GM18867 (cell line): ENCODE data around the gene NCK2.

Experiments used
- ATAC-seq: cut with Tn5 transposase; IDR thresholded peaks from one replicate; pipeline ENCODE4 v1.9.1; 2021; ENCODE audit warnings: mild to moderate bottlenecking, moderate library complexity; ENCODE audit not compliant: unreplicated experiment

The NCK2 gene

DNA sequence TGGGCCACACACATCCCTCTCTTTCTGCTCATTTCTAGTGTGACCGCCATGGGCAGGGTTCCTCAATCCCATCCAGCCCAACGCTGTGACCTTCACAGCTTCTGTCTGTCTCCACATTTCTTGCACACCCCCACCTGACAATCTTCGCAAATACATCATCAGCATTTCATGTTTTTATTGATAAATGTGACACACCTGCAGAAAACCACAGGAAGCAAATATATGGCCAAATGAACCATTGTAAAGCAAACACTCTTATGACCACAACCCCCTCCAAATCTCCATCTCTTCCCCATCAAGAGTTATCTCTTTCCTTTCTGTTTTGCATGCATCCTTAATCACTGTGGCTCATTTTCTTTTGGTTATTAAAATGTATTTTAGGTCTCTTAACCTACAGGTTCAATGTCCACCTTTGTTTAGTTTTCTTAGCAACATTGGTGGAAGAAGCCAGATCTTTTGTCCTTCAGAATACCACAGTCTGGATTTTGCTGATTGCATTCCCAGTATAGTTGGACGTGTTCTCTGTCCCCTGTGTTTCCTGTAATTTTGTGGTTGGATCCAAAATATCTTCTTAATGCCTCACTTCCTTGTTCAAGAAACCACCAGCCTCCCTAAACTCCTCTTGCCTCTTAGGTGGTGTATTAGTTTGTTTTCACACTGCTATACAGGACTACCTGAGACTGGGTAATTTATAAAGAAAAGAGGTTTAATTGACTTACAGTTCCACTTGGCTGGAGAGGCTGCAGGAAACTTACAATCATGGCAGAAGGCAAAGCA is 9.8 kb upstream of the NCK2 start:
- ATAC-seq = no peak

DNA sequence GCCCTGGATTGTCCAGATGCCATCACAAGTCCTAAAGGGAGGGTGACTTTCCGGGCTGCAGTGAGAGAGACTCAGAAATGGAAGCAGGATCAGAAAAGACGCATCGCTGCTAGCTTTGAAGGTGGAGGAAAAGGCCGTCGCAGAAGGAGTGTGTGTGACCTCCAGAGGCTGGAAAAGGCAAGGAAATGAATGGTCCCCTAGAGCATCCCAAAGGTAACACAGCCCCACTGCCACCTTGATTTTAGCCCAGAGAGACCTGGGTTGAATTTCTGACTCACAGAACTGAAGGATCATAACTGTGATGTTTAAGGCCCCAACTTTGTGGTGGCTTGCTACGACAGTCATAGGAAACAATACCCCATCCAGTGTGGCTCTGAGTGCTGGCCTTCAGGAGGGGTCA is 8.6 kb upstream of the NCK2 start:
- ATAC-seq = no peak

DNA sequence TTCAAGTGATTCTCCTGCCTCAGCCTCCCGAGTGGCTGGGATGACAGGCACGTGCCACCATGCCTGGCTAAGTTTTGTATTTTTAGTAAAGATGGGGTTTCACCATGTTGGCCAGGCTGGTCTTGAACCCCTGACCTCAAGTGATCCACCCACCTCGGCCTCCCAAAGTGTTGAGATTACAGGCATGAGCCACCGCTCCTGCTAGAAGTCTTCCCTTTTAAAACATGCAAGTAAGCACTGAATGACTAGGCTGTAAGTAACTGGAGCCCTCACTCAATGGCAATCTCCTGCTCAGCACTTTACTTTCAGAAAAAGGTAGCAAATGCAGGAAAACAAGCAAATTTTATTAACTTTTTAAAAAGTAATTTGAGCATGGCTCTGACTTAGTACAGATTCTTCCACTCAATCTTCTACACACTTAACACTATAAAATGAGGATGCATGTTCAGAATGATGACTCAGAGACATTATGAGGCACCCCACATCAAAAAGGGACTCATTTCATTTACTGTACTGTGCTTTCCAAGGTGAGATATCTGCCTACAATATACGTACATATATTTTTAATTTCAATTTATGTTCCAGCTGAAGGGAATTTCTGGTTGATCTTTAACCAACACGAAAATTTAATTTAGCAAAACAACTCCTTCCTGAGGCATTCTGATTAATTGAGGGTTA is 6.6 kb upstream of the NCK2 start:
- no peak for ATAC-seq

DNA sequence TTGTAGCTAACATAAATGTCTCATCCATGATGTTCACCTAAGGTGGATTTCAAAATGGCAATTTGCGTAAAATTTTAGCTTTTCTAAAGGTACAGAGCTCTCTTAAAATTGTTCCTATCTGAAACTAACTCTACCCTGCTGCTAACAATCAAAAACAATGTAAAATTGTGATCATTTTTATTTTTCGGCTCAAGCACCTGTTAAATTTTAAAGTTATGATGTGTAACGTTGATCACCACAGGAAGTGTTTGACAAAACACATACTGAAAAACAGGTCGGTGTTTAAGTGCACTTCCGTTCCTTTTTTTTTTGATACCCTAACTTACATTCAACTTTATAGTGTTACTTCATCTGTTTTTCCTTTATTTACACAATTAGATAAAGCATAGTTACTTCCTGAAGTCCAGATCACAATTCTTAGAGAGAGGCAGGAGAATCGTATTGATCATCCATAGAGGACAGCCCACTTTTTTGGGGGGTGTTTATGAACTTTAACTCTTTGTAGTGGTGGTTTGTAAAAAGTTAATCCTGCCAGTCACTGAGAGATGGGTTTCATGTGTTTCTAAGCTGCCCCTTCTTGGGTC is 6.0 kb upstream of the NCK2 start:
- no peak for ATAC-seq

DNA sequence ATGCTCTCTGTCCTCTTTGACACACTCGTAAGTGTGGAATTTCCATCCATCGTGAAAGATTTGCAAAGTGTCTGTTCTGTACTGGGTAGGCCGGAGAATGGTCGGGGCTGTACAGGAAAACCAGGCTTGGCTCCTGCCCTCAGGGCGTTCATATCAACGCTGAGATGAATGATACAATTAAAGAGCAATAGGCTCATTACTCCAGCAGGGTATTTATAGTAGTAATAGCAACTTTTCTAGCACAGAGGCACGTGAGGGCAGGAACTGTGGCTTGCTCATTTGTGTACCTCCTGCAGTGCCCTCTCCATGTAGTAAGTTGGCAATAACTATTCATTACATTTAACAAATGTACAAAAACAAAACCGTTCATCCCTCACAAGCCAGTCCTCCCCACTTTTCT is 5.3 kb upstream of the NCK2 start:
- ATAC-seq = no peak

DNA sequence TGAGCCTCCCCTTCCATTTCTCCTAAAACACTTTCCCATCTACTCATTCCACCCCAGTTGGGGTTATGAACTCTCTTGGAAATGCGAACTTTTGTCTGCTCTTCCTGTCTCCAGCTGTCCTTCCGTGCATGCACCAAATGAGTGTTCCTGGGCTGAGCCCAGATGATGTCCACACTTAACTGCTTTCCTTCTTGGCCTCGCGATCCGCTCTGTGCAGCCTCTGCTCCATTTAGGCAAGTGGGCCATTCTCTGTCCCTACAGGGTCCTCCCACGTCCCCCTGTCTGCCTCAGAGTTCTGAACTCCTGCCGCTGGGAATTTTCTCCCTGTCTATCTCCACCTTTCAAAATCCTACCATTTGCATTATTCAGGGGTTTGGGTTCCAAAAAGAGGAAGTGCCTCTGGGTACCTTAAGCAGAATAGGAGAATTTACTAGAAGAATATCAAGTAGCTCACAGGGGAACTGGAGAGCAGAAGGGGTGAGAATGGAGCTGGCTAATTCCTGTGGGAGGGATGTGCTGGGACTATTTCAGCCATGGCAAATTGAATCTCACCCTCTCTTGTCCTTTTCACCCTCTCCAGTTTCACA is 4.7 kb upstream of the NCK2 start:
- no peak for ATAC-seq

DNA sequence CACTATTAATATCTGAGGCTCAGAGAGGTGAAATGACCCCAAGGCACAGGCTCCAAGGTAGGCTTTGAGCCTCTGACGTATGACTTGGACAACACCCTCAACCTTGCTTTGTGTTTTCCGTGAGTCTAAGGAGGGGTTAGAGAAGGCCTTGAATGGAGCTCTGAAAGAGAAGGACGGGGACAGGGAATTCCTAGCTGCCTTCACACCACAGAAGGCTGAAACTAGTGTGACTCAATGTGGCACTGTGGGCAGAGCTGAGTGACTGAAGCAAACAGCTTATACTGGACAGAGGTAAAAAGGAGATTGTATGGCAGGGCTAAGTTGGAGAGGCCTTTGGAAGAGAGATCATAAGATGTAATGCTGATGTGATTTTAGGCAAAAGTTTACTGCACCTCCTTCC is 3.5 kb upstream of the NCK2 start:
- no peak for ATAC-seq

DNA sequence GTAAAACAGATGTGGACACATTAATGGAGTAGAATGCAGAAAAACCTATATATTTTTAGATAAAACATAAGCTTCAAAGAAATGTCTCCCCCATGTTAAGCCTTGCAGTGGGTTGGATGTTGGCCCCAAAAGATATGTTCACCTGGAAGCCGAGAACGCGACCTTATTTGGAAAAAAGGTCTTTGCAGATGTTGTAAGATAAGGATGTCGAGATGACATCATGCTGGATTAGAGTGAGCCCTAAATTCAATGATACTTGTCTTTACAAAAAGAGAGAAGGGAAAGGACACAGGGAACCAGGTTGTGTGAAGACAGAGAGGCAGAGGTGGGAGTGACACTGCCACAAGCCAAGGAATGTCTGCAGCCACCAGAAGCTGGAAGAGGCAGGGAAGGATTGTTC is 3.1 kb upstream of the NCK2 start:
- ATAC-seq = no peak

DNA sequence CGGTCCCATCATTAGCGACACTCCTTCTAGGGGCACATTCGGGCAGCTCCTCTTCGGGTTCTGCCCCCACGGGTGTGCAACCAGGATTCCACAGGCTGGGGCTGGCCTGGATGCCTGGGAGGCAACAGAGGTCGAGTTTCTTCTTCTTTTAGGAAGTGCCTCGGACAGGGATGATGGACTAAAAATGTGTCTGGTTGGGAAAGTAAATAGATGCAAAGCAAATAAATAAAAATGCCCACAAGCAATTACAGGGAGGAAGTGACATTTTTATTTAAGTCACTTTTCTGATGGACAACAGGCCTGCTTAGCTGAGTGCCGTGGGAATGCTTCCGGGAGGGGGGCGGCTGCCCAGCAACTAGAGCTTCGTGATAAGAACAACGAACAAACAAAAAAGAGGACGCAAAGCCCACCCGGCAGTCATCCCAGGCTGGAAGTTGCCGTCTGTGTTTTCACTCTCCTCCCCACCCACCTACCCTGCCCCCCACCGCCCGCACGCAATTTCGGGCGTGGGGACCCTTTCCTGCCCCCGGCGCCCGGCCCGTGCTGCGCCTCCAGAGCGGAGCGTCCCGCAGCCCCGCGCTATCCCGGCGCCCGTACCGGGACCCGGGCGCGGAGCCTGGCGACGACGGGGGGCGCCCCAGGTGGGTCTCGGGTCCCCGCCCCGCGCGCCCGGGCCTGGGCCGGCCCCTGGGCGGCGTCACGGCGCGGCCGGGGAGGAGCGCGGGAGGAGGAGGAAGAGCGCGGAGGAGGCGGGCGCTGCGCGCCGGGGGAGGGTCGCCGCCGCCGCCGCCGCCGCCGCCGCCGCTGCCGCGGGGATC is 412 bp upstream of the NCK2 start:
- peak; percentile 82 for ATAC-seq

DNA sequence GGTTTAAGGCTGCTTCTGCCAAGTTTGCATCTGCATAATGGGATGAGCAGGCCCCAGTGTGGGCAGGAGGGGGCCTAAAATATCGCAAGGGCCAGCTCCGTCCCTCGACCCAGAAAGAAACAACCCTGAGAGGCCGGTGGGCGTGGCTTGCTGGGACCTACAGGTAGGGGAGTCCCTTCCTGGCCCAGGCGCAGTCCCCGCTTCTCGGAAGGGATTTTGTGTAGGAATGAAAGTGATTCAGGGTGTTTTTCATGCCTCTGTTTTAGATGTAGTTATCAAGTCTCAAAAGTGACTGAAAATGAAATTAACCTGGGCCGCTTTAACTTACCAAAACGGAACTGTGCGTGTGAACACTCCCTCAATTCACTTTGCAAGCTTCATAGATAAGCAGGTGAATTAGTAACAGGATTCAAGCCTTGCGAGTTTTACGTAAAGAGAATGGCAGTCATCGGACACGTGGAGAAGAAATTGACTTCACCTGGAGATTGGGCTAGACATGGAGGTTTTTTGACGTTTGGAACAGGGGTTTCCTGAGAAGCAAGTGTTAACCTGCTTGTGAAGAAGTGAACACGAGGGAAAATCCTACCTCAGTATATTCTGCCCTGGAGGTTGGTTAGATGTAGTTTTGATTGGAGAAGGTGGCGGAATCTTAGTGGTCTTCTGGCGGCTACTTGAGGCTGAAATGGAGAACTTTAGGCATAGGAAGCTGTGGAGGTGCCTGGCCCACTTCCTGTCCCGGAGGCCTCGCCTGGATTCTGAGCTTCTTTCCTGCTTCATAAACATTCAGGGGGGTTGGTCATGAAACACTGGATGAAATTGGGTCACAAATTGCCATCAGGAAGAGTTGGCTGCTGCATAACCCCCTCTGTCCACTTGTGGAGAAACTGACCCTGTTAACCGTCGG is 1.7 kb downstream of the NCK2 start:
- ATAC-seq = peak; percentile 43

DNA sequence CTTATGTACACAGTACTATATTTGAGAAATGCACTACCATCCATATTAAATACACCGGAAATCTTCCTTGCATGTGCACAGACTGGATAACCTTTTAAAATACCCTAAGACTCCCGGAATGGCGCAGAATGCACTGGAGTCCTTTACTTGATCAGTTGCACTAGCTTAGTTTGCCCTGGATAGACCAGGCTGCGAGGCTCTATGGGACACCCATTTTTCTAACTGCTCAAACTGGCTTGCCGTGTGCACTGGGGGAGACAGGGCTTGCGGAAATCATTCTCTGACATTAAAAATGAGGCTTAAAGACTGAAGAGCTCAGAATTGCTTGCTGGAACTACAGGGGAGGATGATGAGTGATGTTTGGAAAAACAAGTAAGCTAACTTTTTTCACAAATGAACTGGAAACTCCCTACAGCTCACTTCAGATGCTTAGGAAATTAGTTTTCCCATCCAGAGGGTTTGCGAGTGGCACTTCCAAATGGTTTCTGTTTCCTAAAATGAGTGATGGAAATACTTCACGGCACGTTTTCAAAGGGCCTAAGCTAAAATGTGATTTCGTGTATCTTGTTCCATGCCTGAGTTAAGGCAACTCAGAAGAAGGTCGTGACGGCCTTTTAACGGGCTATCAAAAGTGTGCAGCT is 2.7 kb downstream of the NCK2 start:
- ATAC-seq = no peak

DNA sequence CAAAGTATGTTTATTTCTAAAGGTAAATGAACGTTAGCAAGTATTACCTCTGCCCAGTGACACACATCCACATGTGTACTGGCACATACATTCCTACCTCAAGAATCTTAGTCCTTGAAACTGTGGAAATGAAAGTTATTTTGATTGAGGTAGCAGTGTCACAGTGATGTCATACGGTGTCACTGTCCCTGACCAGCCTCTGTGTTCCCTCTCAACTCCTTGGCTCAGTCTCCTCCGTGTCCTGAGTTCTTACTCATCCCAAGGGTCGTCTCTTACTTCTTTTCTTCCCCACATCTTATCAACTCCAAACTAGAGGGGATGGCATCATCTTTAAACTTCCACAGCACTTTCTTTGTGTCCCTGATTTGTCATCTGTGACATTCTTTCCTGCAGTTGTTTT is 3.3 kb downstream of the NCK2 start:
- no peak for ATAC-seq

DNA sequence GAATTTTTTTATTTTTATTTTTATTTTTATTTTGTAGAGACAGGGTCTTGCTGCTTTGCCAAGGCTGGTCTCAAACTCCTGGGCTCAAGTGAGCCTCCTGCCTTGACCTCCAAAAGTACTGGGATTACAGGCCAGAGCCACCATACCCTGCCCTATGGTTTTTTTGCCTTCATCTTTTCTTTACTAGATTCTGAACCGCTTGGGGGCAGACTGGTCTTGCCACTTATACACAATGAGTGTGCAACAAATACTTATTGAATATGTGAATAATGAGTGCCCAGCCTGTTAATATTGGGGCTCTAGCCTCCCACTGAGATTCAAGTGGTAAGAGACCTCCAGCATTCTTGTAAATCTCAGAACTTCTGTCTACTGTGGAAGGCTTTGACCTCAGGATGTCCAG is 3.9 kb downstream of the NCK2 start:
- ATAC-seq = no peak

DNA sequence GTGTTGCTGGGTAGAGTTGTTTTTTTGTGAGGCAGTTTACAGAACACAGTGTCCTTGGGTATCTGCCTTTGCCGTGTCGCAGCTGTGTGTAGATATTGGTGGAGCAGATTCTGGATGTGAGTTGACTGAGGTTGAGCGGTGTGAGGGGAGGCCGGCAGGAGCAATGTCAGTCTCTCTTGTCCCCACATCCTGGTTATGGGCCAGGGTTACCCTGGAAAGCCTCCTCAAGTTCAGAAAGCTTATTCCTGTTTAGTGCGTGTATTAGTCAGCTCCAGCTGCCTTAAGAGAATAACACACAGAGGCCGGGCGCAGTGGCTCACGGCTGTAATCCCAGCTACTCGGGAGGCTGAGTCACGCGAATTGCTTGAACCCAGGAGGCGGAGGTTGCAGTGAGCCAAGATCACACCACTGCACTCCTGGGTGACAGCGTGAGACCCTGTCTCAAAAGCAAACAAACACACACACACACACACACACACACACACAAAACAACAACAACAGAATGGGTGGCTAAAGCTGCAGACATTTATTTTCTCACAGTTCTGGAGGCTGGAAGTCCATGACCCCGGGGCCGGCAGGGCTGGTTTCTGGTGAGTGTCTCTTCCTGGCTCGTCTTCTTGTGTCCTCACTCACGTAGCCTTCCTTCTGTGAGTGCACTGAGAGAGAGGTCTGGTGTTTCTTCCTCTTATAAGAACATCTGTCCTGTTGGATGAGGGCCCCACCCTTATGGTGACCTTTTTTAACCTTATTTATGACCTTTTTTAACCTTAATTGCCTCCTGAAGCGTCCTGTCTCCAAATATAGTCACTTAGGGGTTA is 5.1 kb downstream of the NCK2 start:
- no peak for ATAC-seq

DNA sequence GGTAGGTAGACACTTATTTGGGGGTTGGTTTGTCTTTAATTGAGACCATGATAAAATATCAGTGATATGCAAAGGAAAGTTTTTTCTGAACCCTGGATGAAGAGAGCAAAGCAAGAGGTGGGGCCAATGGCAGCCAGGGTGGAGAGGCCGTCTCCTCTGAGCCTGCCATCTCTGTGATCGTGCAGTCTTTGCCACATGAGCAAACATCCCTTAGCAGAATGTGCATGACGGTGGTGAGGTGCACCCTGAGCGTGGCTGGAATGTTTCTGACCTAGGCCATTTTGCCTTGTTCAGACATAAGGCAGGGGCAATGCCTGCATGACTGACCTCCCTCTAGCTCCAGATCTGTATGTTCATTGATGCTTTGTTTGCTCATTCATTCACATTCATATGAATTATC is 6.0 kb downstream of the NCK2 start:
- ATAC-seq = no peak

DNA sequence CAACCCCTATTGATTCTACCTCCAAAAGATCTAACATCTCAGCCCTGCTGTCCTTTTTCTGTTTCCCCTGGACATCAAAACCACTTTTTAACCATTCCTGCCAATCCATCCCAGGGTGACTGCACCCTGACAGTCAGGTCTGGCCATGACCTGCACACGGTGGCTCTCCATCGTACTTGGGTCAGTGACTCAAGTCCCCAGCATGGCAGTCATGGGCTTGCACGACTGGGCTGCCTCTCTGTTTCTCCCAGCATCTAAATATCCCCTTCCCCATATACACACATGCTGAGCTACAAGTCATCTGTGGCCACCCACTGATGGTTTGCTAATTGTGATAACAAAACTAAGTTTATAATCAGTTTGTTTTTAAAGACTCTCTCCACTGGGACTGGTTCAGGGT is 6.6 kb downstream of the NCK2 start:
- no peak for ATAC-seq

DNA sequence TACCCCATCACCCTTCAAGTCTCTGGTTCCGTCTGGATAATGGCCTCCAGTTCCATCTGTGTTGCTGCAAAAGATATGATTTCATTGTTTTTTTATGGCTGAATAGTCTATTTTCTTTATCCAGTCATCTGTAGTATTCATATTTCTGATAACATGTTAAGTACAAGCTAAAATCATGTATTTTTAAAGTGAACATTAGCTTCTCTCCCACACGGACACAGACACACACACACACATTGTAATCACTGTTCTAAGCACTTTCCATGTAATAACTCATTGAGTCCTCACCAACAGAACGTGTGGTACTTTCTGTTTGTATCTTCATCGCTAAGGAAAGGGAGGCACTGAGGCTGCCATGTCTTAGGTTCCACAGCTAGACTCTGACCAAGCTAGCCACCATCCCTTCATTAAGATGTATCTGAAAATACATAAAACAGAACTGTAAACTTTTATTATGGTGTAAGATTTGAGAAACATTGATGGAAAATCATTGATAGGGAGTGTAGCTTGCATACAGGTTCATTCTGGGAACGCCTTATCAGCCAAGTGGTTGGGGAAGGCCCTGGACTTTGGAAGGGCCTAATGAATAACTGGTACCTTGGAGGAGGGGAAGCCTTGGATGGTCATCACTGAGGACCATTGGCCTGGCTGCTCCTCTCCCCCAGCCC is 8.1 kb downstream of the NCK2 start:
- no peak for ATAC-seq

DNA sequence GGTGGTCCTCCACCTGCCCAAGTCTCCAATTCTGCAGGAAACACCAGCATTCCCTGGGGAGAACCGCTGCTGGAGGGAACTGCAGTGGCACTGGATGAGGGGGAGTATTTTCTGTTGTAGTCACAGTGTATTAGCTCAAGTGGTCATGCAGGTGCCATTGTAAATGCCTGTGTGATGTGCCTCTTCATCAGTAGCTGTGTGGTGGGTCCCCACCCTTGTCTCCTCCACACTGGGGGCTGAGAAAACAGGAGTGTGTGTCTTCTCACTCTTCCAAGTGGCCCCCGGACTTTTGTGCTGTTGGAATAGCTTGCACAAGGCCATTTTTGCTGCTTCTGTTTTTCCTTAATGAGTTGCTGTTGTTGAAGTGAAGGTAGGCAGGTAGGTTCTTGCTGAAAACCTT is 8.7 kb downstream of the NCK2 start:
- no peak for ATAC-seq
